PFSK-1 (cell line): ENCODE results near the gene ANKFN1.

ENCODE experiments used
- POLR2AphosphoS5 ChIP-seq: IDR thresholded peaks from 2 replicates; pipeline ENCODE4 v1.6.1; 2012; ENCODE audit warnings: low read depth, mild to moderate bottlenecking, control low read depth, low read length, moderate library complexity
- TAF1 ChIP-seq: IDR thresholded peaks from 2 replicates; pipeline ENCODE4 v1.6.1; 2012; ENCODE audit warnings: low read length, control low read depth, borderline replicate concordance; ENCODE audit not compliant: insufficient read depth

DNA sequence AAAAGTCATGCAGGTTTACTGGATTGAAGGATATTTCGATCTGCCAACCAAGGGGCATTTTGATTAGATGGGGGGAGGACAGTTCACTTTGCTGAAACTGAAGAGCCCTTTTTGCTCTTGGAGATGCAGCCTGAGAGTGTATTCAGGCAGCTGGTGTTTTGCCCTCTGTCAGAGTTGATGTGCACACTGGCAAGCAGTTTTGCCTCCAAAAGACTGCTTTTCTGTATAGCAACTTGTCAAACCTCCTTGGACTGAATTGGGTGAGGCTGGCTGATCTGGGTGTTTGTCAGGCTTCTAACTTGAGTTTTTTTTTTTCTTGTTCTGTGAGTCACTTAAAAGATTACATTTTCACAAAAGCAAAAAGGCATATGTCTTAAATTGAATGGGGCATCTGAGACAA is 22.6 kb upstream of the ANKFN1 start:
- TF ChIP-seq POLR2AphosphoS5 (no peak), TAF1 (no peak)
